NCI-H146 (cell line): ENCODE results near the gene CGB3.

Experiments
- DNase-seq: peaks from one replicate; lab custom pipeline; 2025; lab: John Stamatoyannopoulos, UW

Gene CGB3

GRCh38 chr19:49016067-49016839 is 7.9 kb downstream of the CGB3 start:
- DNase-seq = no peak

DNA sequence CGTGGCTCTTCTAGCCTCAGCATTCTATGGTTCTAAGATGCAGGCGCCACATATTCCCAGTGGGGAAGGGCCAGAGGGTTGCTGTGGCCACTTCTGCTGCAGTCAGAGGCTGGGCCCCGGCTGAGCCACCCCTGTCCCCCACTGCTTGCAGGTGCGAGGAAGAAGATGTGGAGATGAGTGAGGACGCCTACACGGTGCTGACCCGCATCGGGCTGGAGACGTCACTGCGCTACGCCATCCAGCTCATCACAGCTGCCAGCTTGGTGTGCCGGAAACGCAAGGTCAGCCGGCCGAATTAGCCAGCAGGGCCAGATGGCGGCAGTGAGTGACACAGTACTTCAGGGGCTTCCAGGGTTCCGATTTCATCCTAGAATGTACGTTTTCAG is 9.3 kb downstream of the CGB3 start:
- no peak for DNase-seq

- no peak for DNase-seq
Measured at GRCh38 chr19:49014123-49014869, 9.8 kb downstream of the CGB3 start.

DNA sequence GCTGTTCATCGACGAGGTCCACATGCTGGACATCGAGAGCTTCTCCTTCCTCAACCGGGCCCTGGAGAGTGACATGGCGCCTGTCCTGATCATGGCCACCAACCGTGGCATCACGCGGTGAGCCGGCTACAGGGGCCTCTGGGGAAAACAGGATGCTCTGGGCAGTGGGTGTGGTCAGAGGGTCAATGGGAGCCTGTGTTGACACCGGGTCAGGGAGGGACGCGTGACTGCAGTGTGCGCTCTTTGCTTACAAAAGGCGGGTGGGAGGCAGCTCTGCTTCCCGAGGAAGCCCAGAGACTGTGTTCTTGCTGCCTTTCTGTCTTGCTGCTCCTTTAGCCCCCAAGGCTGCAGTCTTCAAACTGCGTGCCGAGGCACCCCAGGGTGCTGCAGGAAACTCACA is 12.9 kb downstream of the CGB3 start:
- no peak for DNase-seq

- no peak for DNase-seq
Measured at GRCh38 chr19:49010453-49010852, 13.7 kb downstream of the CGB3 start.

- no peak for DNase-seq
Measured at GRCh38 chr19:49009828-49010227, 14.3 kb downstream of the CGB3 start.

DNA sequence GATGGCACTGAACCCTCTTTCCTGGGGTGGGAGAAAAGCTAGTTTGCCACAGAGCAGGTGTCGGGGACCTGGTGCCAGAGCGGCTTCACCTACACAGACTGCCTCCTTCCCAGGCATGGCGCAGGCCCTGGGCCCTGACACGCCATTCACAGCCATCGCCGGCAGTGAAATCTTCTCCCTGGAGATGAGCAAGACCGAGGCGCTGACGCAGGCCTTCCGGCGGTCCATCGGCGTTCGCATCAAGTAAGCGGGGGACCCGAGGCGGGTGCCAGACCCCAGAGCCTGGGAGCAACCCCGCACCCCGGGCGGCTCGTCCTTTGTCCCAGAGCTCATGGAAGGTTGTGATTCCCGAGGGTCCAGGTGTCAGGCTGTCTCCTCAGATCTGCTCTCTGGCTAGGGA is 17.2 kb downstream of the CGB3 start:
- DNase-seq = no peak

GRCh38 chr19:49004964-49005614 is 19.0 kb downstream of the CGB3 start:
- DNase-seq = no peak

- DNase-seq = no peak
Measured at GRCh38 chr19:49004133-49004532, 20.0 kb downstream of the CGB3 start.

DNA sequence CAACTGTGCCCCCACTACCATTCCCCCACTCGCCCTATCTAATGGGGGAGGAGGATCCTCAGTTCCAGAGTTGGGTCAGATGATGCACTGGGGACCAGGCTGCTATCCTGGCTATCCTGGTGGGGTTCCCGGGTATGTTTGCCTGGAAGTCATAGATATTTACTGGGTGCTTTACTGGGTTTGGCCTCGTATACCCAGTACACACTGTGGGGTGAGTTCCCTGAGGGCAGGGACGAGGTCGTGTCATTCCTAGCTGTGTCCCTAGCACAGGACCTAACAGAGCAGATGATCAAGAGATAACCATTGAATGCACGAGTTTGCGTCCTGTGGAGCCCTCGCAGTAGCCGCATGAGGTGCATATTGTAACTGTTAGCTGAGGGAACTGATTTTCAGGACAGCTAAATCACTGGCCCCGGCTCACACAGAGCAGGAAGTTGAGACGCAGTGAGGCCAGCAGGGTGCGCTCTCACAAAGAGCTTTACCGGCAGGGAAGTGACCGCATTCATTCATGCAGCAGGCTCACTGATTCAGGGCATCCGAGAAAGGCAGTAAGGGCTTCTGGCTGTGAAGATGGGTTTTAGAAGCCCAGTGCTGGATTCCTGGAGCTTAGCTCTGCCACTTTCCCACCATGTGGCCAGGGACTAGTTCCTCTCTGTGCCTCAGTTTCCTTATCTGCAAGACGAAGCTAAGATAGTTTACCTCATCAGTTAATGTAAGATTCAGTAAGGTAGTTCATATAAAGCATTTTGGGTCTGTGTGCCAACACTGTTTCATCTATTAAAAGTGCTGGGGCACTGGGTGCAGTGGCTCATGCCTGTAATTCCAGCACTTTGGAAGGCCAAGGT is 24.4 kb downstream of the CGB3 start:
- DNase-seq = peak; percentile 18

- peak; percentile 53 for DNase-seq
Measured at GRCh38 chr19:48997972-48998371, 26.2 kb downstream of the CGB3 start.

DNA sequence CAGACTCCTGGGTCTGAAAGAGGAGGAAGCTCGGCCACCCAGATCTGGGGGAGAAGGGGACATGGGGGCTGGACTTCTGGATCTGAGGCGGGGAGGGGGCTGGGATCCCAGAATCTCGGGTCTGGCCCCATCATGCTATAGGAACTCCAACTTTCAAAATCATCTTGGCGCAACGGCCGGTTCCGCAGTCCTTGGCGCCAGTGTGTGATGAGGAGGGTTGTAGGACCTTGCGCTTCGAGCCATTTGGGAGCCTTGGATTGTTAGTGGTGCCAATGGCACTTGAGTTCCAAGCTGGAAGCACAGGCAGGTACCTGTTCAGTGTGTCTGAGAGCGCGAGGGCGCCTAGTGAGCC is 30.1 kb downstream of the CGB3 start:
- DNase-seq = no peak

DNA sequence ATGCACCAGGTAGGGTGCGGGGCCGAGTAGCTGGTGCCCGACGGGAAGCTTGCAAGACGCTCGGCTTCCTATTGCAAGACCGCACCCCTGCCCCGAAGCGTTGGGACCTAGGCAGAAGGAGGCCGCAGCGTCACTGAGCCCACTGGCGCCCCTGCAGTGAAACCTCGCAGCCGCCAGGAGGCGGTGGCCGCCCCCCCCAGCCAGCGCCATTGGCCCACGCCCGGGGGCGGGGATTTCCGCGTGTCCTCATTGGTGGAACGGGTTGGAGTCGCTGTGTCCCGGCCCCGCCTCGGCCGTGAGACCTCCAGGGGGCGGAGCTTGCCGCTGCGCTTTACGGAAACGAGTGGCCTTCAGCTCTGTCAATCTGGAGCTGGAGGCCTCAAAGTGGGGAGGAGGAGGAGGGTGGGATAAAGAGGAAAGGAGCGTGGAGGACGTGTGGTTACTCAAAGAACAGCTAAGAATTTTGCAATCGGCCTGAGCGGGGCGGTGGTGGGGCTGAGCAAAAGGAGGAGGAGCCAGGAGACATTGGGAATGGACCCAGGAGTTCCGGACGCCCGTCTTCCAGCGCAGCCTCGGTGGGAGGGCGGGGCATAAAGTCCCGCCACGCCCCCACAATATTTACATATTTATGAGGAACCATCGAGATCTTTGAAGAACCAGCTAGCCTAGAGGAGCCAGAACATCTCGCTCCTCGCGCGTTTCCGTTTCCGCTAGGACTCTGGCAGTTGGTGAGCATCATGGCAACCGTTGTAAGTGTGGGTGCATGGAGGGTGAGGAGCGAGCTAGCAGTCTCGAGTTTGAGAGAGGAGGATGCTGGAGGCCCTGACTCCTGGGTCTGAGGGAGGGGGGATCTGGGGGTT is 30.7 kb downstream of the CGB3 start, which contains the start of the genes GYS1 and RUVBL2:
Gene GYS1, minus strand, starts transcription at position 135 of the 860 bp plus-strand sequence. CDS start 197 bp downstream, outside the sequence.
Gene RUVBL2, plus strand, starts transcription at position 713 of the 860 bp plus-strand sequence. Its CDS starts 25 bp downstream, at position 738.
- DNase-seq = peak; percentile 100

GRCh38 chr19:48992581-48993174 is 31.5 kb downstream of the CGB3 start:
- peak; percentile 49 for DNase-seq

- DNase-seq = peak; percentile 27
Measured at GRCh38 chr19:48991873-48992580, 32.1 kb downstream of the CGB3 start.

GRCh38 chr19:48991011-48991609 is 33.0 kb downstream of the CGB3 start:
- DNase-seq = no peak

DNA sequence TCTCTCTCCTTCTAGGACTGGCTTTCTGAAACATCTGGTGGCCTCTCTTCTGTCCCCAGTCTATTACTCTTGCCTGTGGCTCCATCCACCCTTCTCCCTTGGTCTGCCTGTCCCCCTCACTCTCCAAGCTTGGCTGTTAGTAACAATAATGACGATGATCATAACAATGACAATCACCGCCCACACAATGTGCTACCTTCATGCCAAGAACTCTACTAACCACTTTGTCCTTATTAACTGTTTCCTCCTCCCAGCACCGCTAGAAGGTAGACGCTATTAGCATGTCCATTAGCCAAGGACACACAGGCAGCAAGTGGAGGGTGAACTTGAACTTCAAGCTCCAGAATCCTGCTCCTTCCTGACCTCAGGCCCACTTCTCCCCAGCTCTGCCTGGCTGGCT is 33.7 kb downstream of the CGB3 start:
- DNase-seq = no peak

GRCh38 chr19:48989701-48990291 is 34.3 kb downstream of the CGB3 start:
- no peak for DNase-seq

- DNase-seq = no peak
Measured at GRCh38 chr19:48988860-48989259, 35.3 kb downstream of the CGB3 start.
